ENCODE results near the gene RNF11.

RNF11 gene

DNA sequence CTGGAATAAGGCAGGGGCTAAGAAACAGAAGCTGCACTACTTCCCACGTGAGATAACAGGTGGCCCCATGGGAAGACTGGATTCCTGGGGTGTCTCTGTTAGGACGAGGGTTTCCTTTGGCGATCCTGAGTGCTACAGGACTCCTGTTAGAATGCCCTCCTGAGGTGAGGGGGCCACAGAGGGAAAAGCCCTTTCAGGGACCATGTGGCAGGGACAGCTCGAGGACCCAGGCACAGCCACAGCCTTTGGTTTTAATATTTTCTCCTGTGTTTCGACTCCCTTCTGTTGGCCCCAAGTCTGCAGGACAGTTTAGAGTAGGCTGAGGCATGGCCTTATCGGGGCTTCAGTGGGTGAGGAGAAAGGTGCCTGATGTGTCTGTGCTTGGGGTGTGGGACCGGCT is 81.7 kb downstream of the RNF11 start:
- DNase-seq = no peak

DNA sequence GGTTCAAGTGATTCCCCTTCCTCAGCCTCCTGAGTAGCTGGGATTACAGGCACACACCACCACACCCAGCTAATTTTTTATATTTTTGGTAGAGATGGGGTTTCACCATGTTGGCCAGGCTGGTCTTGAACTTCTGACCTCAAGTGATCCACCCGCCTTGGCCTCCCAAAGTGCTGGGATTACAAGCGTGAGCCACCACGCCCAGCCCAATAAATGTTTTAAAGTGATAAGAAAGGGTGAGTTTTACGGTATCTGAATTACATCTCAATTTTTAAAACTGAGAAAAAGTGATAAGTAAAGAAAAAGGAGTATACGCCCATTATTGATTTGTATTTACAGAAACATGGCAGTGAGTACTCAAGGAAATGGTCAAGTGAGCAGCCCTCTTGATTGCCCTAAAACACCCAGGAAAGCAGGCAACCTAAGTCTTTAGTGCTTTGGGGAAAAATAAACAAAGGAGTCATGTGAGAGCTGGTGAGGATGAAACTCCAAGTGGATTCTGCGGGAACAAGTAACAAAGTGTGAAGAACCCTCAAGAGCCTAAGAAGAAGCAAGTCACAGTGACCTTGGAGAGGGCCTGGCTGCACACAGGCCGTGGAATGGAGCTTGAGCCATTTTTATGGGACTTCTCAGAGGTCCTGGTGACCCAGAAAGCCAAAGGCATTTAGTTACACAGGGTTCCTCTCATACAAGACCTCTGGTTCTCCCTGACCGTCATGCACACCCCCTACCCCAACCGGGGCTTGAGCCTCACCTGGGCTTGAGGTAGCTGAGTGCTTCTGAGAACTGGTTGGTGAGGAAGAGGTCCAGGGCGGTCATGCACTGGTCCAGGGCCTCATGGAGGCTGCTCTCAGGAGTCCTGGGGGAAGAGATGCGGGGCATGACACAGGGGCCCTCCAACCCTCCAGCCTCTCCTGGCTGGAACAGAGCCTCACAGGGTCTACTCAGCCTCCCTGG is 85.2 kb downstream of the RNF11 start:
- DNase-seq = no peak

DNA sequence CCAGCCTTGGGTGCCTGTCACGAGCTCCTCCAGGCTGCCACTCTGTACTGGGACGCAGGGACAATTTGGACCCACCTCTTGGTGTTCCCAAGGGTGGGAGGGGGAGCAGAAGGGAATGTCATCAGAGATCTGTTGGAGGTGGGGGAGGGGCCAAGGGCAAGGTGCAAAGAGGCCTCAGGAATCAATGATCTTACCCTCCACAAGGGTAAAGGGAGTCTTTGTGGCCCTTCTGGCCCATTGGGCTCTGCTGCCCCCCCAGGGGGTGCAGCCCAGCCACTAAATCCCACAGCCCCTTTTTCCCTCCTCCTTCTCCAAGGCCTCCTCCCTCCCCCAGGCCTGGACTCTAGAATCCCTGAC is 85.8 kb downstream of the RNF11 start:
- DNase-seq = no peak

- no peak for DNase-seq
Observed at GRCh38 chr1:51322417-51323101, 86.5 kb downstream of the RNF11 start.
